Stimulated activated CD4-positive, alpha-beta T cell treated with anti-CD3 and anti-CD28 coated beads, Interleukin-15, amount 100 ng/mL, for 24 hours (primary cell): ENCODE measurements around the gene STK17B.
"Not testable (repeated sequence)": the region's sequence is repeated elsewhere in the genome, so short reads cannot be mapped to it uniquely, and the experiment has no call there.

Source experiments
- DNase-seq: peaks from one replicate; pipeline ENCODE4 v3.0.0-alpha.2; 2020

STK17B gene

DNA sequence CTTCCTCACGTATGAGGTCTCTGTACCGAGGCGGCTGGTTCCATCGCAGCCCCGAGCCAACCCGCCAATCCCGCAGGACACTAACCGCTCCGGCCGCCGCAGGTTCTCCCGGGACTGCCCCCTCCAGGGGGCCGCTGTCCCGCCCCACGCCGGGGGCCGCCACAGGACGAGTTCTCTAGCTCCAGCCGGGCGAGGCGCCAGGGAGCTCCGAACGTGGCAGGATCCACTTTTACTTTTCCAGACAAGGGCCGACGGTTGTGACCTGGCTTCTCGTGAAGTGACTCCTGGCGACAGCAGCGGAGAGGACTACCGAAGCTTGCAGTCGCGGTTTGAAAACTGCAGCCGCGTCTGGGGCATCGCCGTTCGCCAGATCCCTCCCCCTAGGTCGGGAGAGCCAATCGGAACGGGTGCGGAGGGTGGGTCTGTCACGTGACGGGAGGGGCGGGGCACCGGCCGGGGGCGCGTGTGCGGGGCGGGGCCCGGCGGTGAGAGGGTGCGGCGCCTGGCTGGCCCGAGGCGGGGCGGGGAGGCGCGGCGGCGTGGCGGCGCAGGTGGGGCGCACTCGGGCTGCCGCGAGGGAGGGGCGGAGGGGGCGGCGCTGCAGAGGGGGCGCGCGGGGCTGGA, at the start of gene STK17B:
STK17B (minus strand) TSS at position 331 of the 624 bp plus-strand sequence. CDS start 8,195 bp downstream, outside the sequence.
- DNase-seq, result peak; percentile 98

DNA sequence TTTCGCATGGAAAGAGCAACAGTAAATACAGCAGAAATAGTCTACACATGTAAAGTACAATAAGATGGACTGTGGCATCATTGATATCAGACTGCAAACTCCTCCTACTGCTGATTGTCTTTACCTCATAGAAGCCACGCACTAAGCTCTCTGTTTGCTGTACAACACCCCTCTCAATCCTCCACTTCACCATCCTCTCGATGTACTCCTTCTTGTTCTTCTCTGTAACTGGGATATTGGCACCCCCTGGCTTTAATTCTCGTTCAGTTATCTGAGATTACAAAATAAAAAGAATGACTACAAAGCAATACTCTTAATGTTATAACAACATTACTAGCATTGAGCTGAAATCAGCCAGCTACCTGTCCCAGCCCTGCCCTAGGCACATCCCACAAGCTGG, 49.3 kb upstream of the STK17B start:
- no peak for DNase-seq

DNA sequence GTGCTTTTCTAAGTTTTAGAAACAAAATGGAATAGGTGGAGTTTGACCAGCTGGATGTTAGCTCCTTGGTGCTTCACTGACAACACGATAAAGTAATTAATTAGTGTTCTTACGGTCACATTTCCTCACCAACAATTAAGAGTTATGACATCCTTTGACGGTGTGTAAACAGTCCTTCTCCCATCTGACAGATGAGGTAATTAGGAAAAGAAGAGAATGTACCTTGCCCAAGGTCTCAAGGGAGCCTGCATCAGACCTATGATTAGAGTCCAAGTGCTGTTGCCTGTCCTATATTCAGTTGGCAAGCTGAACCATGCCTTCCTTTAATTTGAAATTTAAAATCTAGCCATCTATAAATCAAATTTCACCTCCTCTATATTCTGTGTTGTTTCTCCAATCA, 48.3 kb upstream of the STK17B start:
- no peak for DNase-seq

DNA sequence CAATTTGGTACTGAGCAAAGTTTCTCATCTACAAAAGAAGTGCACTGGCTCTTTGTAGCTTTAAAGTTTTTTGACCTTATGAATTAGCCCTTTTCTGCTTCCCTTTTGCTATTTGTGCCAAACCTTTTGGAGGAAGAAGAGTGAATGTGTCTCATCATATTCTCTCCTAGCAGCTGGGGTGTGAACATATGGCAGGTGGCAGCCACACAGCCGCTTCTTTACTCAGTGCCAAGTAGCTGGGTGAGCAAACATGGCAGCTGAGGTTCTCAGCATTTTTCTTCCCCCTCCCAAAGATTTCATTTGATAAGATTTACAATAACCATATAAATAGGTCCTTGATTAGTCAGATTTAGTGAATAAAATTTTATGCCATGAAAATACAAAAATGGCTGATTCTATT, 46.7 kb upstream of the STK17B start:
- no peak for DNase-seq

DNA sequence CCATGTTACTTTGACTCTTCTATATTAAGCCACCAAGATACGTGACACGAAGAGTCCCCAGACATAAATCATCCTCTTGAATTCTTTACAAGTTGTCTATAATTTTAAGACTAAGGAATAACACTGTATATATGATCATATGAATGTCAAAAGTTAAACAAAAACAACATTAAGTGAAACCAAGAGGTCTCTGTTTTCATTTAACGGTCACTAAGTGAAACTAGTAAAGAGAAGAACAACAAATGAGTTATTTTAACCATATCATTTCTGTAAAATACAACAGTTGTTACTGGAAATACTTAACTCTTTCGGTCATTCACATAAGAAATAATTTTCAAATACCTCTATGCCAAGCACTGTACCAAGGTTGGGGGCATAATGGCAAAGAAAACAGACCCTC, 45.7 kb upstream of the STK17B start:
- no peak for DNase-seq

DNA sequence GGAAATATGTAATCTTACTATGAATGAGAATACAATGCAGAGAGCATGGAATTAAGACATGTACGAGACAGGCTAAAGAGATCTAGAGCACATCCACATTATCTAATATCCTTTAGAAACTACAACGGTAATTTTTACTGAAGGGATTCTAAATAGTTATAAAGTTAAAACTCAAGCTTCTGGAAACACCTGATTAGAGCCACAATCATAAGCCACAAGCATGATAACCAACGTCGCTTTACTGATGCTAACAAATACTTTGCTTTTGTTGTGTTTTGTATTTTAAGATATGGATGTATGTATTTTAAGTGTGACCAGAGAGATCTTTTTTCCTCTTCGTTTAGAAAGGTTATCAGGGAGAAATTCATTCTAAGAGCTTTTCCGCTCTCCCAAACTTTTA, 44.0 kb upstream of the STK17B start:
- DNase-seq, result no peak

DNA sequence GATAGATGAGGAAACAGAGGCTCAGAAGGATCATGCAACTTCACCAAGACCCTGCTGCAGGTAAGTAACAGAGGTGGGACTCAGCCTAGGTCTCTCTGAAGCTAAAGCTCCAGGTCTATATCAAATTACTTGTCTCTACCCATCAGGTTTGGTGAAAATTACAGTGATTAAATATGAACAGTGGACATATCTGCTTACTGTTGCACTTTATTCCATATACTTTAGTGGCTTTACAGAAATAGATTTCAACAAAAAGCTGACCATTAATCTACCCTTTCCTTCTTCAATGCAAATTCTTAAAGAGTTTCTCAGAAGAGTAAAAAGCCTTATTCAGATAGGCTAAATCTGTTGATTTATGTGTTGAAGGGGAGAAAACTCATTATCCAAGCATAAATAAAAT, 42.8 kb upstream of the STK17B start:
- DNase-seq, result no peak

DNA sequence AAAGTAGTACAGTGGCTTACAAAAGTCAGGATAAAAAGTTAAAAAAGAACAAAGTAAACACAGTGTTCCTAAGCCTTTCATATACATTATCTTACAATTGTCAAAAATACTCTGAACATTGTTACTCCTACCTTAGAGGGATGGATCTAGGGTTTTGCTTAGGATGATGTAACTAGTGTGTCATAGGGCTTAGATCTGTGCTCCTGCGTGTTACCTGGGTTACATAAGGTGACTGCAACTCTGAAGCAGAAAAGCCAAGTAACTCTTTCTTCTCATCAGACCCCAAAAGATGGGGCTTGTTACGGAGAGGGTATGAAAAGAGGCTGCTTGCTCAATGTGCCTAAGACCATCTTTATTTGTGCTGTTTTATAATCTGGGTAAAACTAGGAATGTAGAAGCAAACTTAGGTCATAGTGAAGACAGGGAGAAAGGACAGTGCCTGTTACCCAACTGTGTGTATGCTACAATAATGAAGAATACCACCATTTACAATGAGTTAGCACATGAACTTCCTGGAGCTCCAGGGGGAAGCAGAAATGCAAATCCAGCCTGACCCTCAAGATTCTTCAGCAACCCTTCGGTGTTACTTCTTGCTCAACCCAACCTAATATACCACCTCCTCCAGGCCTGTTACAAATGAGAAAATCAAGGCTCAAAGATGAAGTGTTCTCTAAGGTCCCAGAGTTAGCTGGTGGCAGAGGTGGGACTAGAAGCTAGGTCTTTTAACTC, 42.0 kb upstream of the STK17B start:
- DNase-seq, result no peak

DNA sequence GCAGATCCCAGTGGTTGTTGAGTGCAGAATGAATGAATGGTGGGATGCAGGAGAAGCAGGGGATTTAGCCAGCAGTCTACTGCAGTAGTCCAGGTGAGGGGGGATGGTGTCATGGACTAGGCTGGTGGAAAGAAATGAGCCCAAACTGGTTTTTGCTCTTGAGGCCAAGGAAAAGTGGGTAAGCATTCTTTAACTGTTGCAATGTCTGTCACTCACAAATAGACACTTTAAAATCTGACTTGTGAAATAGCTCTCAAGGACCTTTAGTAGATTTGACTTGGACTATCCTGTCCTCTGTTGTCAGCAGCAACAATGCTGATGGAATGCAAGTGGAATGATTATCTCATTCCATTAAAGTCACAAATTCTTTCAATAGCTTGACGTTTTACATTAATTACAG, 37.5 kb upstream of the STK17B start:
- no peak for DNase-seq

DNA sequence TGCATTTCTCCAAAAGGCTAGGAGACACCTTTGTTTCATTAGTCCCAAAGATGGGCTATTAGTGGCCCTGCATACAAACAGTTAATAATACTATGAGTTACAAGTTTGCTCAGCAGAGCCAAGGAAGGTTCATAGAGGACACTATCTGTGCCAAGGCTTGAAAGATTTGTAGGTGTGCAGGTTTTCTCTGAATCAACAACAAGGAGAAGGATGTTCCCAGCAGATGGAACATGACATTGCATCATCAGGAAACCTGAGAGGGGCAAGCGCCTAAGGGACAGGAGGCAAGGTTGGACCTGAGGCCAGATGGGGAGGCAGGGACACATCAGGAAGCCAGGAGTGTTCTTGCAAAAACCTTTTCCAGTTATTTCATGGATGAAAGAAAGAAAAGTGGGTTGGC, 35.4 kb upstream of the STK17B start:
- DNase-seq, result no peak

DNA sequence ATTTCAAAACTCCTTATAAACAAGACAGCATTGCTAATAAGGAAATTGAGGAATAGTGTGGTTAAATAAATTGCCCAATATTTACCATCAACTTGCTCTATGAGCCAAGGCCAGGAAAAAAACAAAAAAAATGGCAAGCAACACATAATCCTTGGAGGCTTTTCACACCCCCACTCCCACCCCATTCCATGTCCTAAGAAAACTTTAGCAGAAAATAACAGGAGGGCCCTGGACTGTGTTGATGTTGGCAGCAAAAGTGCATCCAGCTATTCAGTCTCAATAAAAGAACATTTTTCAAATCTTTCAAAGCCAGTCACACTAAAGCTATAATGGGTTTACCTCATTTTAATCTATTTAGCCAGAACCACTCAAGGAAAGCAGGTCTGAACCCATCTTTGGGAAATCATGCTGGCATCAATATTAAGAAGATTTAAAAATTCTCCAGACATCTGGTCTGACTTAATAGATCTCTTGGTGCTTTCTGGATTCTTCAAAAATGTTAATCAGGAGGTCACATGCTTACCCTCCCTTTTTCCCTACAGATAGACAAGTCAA, 34.6 kb upstream of the STK17B start:
- DNase-seq, result no peak

DNA sequence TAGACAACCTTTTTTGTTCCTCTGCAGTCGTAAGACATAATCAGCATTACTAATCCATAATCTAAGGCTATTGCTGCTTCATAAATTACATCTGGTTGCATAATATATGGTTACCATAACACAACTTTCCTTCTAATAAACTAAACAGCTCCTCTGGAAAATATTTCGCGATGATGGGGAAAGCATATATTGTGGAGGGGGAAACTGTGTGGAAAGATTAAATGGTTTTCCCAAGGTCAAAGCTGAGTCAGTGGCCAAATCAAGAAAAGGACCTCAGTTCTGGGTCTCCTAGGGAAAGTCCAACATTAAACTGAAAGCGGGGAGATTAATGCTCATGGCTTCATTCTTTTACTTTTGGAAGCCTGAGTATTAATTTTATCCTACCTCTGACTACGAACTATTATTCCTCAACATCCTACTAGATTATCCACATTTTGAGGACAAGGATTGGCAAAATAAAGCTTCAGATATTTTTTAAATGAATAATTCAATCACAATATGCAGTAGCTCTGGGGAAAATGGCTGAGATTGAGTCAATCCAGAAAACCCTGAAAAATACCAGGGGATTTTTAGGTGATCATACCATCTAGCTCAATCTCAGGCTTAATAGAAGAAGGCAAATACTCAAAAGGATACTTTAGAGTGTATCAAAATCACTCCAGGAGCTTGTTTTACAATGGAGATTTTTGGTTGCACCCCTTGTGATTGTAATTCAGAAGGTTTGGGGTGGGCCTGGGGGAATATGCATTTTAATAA, 33.8 kb upstream of the STK17B start:
- DNase-seq, result no peak

DNA sequence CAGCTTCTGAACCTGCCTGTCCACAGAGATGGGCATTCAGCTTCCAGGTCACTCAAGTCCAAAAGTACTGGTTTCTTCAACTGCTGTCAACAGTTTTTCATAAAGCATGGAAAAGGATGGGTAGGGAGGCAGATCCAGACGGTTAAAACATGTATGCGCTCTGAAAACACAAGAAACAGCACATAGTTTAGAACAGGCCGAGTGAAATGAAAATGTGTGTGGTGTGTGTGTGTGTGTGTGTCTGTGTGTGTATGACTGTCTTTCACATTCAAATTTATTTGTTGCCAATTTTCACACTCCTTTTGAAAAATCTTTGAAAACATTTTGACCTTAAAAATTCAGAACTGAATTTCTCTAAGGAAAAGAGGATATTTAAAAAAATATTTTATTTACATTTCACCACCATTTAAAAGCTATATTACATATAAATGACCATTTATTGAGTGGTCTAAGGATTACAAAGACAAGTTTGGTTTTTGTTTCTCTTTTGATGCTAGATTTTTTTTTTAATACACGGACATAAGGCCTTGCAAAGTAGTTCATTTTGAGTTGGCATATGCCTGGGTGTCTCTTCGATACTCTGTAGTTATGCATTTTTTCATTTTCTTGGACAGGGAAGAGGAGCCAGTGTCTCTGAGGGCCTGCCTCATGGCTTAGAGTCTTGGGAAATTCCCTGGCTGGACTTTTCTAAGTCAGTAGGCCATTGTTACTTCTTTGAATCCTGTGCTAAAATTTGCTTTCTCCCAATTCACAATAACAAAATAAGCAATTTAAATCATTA, 30.0 kb upstream of the STK17B start:
- no peak for DNase-seq

DNA sequence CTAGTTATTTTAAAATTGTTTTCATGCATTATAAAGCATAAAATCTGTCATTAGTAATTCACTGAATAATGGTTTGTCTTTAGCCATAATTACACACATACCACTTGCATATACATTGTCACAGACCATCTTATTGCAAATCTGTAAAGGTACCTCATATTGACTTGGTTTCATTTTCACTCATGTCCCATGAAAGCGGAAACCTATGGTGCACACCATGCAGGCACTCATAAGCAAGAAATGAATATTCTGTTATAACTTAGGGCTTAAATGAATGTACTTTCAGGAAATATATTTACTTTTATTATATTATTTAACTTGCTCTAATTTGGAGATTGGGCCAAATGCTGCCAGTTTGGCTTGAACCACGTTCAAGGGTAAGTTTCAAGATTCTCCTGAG, 29.2 kb upstream of the STK17B start:
- DNase-seq, result peak; percentile 50

DNA sequence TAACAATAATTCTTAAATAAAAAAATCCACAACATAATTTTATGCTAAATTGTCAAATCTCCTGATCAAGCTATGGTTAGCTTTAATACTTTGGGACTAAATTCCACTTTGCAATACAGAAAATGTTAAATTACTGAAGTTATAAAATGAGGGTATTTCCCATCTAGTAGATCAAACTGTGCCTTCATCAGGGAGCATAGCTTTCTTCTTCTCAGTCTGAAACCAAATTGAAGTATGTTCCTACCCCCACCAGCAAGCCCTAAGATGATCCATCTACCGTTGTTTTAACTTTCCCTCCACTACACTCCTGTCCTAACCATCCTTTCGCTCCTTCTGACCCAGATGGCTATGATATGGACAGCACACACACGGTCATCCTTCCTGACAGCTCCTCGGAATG, 24.4 kb upstream of the STK17B start:
- no peak for DNase-seq

DNA sequence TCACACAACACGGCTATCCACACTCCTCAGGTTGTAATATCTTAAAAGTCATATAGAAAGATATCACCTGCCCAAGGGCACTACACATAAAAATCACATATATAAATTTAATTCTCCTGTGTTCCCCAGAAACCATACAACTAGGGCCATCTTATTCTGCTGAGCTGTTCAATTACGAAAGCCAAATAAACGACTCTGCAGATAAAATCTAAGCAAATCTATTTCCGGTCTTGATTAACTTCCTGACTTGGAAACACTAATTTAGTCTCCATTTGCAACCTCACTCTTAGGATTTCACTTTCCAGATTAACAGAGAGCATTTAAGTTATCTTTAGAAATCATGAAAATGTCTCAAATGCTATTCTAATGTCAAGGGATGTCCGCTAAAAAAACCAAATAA, 23.9 kb upstream of the STK17B start:
- DNase-seq, result no peak

DNA sequence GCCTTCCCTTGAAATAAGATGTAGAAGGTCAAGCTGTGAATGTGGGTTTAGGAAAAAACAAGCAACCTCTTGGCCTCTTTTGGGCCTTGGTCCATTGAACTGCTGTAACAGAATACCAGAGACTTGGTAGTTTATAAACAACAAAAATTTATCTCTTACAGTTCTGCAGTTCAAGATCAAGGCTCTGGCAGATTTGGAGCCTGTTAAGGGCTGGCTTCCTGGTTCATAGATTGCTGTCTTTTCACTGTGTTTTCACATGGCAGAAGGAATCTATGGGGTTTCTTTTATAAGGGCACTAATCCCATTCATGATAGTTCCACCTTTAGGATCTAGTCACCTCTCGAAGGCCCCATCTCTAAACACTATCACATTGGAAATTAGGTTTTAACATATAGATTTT, 20.2 kb upstream of the STK17B start:
- DNase-seq, result no peak

DNA sequence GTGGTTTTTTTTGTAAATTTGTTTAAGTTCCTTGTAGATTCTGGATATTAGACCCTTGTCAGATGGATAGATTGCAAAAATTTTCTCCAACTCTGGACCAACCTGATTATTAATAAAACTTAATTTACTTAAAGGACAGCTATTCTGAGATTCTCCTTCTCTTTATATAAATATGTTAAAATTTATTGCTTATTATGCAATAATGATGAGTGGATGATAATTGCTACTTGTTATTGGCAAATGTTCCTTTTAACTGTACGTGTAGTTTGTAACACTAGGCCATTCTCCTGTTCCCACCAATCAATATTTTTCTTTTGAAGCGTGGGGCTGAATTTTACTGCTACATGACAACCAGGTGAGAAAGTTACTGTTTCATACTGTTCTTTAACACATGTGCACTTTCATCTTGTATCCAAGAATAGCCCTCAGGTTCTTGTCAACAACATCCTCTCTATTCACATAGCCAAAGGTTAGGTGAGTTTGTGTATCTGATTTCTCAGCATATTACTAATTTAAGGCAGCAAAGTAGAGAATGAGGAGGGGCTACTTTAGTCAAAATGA, 16.6 kb upstream of the STK17B start:
- DNase-seq, result no peak

DNA sequence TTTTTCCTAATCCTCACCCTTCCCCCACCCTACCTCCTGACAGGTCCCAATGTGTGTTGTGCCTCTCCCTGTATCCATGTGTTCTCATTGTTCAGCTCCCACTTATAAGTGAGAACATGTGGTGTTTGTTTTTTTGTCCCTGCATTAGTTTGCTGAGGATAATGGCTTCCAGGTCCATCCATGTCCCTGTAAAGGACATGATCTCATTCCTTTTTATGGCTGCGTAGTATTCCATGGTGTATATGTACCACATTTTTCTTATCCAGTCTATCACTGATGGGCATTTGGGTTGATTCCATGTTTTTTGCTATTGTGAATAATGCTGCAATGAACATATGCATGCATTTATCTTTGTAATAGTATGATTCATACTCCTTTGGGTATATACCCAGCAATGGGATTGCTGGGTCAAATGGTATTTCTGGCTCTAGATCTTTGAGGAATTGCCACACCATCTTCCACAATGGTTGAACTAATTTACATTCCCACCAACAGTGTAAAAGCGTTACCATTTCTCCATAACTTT, 15.9 kb upstream of the STK17B start:
- not testable (repeated sequence) for DNase-seq

DNA sequence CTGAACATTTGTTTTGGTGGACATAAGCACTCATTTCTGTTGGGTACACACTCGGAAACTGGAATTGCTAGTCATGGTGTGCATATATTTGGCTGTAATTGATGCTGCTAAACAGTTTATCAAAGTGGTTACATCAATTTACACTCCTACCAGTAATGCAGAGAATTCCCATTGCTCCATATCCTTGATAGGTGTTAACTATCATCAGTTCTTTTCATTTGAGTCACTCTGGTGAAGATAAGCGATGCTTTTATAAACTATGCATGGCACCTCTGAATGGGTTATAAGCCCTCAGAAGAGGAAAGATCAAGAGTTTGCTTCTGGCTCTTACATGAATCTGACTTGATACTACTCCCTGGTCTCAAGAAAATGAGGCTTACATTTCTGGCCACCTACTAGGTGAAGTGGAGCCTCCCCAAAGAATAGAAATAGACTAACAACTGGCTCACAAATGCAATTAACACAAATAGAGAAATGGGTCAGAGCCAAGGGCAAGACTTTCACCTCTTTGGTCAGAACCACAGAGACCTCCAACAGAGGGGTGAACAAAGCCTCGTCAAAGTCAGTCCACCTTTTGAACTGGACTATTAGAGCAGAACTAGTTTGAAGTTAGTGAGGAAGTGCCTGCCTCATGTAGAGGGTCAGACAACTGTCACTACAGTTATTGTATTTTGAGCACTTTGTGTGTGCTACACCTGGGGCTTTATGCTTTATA, 15.0 kb upstream of the STK17B start:
- no peak for DNase-seq

DNA sequence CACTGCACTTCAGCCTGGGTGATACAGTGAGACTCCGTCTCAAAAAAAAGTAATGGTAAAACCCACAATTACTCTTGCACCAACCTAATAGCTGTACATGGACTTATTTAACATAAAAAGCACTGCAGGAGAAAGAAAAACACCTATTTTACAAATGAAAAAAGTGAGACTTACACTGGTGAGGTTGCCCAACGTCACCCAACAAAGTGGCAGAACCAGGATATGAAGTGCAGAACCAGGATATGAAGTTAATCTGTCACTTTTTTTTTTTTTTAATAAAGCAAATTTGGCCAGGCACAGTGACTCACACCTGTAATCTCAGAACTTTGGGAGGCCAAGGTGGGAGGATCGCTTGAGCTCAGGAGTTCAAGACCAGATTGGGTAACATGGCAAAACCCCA, 13.5 kb upstream of the STK17B start:
- DNase-seq, result no peak
